SIG-M5 treated with dmso at 0.1 percent for 504 hours (cell line): ENCODE measurements around the gene ADAMTSL5.
"Not testable (repeated sequence)": the region's sequence is repeated elsewhere in the genome, so short reads cannot be mapped to it uniquely, and the experiment has no call there.

Source experiments
- DNase-seq: peaks from one replicate; lab custom pipeline; 2025; ENCODE audit not compliant: unreplicated experiment; lab: John Stamatoyannopoulos, UW

Gene ADAMTSL5

DNA sequence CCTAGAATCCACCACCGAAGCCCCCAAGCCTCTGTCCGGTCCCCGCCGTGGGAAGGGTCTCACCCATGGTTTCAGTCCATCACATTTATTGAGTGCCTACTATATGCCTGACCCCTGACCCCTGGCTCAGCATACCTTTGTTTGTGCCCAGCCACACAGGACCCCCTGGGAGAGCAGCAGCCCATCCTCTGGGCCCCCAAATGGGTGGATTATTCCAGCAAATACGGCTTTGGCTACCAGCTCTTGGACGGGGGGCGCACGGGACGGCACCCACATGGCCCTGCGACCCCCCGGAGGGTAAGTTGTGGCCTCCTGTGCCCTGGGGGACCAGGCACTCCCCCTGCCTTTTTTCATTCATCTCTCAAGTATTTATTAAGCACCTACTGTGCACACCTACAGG is 18.8 kb upstream of the ADAMTSL5 start:
- no peak for DNase-seq

DNA sequence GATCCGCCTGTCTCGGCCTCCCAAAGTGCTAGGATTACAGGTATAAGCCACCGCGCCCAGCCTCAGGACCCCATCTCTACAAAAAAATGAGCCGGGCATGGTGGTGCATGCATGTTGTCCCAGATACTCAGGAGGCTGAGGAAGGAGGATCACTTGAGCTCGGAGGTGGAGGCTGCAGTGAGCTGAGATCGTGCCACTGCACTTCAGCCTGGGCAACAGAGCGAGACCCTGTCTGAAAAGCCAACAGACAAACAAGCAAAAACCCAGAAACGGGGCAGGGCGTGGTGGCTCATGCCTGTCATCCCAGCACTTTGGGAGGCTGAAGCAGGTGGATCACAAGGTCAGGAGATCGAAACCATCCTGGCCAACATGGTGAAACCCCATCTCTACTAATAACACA is 18.0 kb upstream of the ADAMTSL5 start:
- not testable (repeated sequence) for DNase-seq

DNA sequence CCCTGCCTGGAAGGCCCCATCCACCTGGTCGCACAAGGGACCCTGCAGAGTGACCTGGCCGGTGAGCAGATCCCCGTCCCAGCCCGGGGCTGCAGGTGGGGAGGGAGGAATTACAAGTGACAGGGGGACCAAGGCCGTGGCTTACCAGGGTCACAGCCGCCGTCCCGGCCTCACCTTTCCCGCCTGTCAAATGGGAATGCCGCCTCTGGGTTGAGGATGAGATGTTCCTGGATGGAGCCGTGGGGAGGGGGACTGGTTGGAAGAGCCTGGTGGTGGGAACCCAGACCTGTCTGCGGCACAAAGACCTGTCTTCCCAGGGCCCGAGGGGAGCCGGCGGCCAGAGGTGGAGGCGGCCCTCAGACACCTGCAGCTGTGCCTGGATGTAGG is 16.6 kb upstream of the ADAMTSL5 start:
- DNase-seq: no peak

DNA sequence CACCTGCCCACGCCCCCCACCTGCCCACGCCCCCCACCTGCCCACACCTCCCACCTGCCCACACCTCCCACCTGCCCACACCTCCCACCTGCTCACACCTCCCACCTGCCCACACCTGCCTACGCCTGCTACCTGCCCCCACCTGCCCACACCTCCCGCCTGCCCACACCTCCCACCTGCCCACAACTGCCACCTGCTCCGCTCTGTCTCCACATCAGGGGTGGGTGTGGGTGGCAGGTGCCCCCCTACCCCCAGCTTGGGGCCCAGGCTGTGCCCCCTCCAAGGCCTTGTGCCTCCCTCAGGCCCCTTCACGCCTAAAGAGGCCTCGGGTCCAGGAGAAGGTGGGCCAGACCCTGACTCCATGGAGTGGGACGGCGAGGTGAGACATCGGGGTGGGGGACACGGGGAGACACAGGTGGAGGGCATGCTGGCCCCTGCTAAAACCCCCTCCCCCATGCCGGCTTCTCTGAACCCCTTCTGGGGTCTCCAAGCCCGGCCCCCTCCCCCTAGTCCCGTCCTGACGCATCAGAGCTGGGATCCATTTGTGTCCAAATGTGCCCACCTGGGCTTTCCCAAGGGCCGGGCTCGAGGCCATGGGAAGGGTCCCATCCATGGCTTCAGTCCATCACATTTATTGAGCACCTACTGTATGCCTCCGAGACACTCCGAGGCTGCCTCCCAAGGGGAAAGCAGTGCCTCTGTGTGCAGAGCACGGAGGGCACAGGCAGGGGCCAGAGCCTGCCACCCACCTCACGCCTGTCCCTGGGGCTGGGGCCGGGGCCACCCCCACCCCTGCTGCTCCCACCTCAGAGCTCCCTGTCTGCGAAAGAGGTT is 16.0 kb upstream of the ADAMTSL5 start:
- no peak for DNase-seq

DNA sequence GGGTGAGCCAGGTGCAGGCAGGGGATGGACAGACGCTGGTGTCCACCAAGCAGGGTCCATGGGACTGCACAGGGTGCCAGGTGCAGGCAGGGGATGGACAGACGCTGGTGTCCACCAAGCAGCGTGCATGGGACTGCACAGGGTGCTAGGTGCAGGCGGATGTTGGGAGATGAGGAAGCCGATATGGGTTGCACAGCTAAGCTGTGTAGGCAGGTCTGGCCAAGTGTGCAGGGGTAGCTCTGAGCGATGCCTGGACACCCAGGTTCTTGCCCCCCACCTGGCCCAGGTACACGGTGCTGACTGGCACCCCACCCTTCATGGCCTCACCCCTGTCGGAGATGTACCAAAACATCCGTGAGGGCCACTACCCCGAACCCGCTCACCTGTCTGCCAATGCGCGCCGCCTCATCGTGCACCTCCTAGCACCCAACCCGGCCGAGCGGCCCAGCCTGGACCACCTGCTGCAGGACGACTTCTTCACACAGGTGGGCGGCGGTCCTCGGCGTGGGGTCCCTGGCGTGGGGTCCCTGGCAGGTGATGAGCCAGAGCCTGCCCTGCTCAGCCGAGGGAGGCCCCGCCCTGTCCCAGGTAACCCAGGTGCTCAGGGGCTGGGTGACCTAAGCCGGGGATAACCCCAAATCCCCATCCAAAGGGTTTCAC is 15.0 kb upstream of the ADAMTSL5 start:
- DNase-seq: no peak

DNA sequence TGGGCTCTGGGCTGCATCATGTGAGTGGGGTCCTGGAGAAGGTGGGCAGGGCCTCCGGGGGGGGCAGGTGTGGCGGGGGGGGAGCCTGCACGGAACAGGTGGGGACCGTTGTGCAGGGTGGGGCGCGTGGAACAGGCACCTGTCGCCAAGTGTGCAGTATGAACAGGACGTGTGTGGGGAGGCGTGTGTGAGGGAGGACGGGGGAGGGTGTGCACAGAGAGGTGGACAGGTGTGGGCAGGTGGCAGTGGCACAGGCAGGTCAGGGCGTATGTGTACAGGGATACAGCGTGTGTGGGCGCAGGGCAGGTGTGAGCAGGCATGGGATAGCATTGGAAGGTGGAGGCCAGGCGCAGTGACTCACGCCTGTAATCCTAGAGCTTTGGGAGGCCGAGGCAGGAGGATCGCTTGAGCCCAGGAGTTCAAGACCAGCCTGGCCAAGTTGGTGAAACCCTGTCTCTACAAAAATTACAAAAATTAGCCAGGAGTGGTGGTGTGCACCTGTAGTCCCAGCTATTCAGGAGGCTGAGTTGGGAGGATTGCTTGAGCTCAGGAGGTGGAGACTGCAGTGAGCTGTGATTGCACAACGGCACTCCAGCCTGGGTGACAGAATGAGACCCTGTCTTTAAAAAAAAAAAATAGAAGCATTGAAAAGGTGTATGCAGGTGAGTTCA is 14.3 kb upstream of the ADAMTSL5 start:
- no peak for DNase-seq

DNA sequence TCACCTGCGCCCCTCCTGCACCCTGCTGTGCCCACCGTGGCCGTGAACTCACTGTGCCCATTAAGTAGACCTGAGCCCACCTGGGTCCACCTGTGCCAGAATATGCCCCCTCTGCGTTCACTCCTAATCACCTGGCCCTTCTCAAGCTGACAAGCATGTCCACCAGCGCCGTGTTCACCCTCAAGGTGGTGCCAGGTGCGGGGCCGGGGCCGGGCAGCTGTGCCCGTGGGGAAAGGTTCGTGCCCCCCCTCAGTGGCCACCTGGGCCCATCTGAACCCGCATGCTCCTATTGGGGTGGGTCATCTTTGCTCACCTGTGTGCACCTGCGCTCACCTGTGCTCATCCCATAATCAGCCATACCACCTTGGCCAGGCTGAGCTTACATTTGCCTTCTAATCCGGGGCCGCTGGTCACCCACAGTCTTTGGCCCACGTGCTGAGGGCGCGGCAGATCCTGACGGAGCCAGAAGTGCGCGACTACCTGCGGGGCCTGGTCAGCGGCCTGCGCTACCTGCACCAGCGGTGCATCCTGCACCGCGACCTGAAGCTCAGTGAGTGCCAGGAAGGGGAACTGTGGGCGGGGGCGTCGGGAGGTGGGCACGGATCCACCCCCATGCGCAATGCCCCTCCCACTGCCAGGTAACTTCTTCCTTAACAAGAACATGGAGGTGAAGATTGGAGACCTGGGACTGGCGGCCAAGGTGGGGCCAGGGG is 13.4 kb upstream of the ADAMTSL5 start:
- no peak for DNase-seq

DNA sequence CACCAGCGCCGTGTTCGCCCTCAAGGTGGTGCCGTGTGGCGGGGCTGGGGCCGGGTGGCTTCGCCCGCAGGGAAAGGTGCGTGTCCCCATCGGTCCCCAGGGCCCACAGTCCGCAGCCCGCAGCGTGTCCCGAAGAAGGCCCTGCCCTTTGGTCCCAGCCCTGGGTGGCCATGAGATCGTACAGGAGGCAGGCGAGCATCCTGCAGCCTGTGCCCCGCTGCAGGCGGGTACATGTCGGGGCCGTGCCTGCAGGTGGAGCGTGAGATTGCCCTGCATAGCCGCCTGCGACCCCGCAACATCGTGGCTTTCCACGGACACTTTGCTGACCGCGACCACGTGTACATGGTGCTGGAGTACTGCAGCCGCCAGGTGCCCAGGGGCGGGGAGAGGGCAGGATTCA is 12.5 kb upstream of the ADAMTSL5 start:
- DNase-seq: no peak

DNA sequence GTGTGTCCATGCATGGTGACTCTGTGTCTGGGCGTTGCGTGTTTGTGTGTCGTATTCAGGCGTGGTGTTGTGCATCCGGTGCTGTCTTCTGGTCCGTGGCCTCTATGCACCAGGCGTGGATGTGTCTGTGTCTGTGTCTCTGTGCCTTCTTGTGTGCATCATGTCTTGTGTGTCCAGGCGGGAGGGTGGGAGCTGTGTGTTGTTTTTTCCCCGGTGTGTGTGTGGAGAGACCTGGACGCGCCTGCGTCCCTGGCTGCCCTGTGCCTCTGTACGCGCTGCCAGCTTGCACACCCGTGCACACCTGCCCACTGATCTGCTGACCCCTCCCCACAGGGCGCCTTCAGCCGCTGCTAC is 12.1 kb upstream of the ADAMTSL5 start:
- DNase-seq: no peak

DNA sequence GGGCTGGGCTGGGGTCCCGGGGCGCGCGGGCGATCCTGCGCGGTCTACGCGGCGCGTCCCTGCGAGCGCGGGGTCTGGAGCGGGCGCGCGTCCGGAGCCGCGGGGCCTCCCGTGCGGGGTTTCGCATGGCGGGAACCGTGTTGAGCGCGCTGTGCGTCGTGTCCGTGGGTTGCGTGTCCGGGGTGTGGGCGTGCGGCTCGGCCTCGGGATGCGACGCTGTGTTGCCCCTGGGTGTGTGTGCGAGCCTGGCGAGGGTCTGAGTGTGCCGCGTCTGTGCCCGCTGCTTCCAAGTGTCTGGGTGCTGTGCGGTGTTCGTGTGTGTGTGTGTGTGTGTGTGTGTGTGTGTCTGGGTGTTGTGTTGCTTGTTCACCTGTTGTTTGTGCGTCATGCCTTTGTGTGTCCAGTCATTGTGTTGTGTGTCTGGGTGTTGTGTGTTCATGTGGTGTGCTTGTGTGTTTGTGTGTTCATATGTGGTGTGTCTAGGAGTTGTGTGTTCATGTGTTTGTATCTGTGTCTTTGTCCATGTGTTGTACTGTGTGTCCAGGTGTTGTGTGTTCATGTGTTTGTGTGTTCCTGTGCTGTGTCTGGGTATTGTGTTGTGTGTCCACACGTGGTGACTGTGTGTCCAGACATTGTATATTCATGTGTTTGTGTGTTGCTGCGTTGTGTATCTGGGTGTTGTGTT is 11.6 kb upstream of the ADAMTSL5 start:
- no peak for DNase-seq

DNA sequence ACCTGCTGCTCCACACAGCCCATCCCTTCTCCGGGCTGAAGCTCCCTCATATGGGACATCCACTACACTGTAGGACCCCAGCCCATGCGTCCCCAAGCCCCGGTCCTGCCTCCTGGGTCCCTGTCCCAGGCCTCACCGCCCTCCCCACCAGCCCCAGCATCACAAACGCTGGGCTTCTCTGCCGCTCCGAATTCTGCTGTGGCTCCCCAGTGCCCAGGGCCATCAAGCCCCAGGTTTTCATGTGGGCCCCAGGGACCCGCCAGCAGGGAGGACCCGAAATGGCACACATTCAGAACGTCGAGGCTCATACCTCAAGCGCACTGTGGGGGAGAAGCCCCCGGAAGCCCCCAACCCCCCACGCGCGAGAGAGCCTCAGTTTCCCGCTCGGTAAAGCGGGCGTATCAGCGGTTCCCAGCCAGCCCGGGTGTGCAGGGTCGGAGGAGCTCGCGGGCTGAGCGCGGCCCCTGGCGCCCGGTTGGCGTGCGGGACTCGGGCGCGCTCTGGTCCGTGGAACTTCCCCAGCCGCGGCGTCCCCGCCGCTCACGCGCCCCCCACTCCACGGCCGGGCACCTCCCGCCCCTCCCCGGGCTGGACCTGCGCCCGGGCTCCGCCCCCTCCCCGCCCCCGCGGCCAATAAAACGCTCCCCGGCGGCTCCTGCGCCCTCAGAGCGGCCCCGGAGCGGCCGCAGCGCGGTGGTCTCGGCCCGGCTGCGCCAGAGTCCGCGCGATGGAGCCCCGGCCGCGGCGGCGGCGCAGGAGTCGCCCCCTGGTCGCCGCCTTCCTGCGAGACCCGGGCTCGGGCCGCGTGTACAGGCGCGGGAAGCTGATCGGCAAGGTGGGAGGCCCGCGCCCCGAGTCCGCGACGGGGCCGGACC is 10.8 kb upstream of the ADAMTSL5 start, which contains the start of gene PLK5:
Gene PLK5, plus strand, starts transcription at position 666 of the 875 bp plus-strand sequence. CDS start 2,920 bp downstream, outside the sequence.
- no peak for DNase-seq

DNA sequence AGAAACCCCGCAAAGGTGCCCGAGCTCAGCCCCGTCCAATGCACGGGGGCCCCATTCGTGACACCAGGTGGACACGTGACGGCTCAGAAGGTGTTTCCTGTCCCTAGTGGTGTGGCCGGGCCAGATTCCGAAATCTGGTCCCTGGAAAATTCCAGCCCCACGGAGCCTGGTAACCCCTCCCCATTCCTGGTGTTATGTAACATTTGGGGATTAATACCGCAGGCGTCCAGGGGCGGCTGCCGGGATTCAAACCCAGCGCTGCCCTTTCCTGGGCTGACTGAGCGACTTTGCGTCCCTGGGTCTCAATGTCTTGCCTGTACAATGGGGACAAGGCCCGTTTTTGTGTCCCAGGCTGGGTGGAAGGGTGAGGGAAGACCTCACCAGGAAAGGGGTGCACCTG is 10.0 kb upstream of the ADAMTSL5 start:
- DNase-seq: no peak

DNA sequence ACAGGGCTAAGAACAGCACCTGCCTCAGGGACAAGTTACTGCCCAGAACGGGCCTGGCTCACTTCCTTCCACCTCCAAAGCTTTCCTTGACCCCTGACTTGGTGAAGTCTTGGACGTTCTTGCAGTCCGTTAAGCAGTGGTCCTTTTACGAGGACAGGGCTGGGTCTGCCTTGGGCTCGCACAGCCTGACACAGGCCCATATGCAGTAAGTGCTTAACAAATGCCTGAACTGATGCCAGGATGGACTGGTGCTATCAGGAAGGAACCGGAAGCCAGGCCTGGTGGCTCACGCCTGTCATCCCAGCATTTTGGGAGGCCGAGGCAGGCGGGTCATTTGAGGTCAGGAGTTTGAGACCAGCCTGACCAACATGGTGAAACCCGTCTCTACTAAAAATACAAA is 9.2 kb upstream of the ADAMTSL5 start:
- no peak for DNase-seq

DNA sequence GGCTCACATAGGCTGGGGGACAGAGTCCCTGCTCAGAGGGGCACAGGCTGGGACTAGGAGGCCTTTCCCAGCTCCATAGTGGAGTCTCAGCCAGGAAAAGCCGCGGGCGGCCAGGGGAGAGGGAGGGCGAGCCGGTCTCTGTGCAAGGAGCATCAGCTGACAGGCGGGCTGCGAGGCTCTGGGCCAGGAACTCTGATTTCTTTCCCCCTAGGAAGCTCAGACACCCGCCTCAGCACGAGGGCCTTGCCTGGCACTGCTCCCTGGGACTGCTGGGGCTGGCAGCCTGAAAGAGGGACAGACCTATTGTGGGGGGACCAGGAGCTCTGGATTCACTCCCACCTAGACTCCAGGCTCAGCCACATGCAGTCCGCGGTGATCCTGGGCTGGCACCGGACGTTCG is 8.8 kb upstream of the ADAMTSL5 start:
- DNase-seq: no peak

DNA sequence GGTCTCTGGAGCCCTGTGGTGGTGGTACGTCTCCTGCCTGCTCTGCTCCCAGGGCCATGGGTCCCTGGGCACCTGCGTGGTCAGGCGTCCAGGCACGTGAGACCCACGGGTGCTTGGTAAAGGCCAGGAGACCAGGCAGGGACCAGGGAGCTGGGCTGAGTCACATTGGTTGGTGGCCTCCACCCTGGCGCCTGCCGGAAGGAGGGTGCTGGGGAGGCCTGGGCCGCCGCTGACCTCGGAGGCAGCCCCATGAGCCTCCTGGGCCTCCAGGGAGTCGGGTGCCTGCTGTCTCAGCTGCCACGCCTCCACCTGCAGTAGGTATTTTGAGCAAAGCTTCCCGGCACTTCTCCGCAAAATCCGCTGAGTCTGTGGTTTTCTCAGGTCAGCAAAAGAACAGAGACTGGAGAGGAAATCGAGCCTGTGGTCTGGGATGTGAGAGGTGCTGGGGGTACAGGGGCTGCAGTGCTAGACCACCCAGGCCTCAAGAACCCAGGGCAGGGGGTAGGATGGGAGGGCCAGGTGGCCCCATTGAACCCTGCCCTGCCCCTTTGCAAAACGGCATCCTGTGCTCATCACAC is 7.5 kb upstream of the ADAMTSL5 start:
- no peak for DNase-seq

DNA sequence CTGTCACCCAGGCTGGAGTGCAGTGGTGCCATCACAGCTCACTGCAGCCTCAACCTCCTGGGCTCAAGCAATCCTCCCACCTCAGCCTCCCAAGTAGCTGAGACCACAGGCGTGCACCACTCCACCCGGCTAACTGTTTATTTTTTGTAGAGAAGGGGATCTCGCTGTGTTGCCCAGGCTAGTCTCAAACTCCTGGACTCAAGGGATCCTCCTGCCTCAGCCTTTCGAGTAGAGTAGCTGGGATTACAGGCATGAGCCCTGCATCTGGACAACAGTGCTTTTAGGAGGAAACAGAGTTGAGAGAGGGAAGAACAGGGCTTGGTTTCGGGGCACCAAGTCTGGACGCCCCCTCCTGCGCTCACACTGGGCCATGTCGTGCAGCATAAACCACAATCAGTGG is 7.0 kb upstream of the ADAMTSL5 start:
- DNase-seq: not testable (repeated sequence)

DNA sequence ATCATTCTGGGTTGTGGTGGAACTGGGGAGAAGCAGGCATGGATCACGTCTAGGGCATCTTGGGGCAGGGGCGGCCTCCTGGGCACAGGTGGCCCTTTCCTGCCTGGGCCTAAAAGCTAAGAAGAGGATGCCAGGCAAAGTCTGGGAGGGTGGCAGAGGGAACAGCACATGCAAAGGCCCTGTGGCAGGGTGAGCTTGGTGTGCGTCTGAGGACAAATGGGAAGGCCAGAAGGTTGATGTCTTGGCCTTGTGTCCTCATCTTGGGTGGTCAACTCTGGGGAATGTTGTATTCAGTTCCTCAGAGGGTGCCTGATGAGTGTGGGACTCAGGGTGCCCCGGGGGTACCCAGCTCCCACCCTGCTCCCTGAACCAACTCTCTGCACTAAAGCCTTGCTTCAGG is 5.7 kb upstream of the ADAMTSL5 start:
- no peak for DNase-seq

DNA sequence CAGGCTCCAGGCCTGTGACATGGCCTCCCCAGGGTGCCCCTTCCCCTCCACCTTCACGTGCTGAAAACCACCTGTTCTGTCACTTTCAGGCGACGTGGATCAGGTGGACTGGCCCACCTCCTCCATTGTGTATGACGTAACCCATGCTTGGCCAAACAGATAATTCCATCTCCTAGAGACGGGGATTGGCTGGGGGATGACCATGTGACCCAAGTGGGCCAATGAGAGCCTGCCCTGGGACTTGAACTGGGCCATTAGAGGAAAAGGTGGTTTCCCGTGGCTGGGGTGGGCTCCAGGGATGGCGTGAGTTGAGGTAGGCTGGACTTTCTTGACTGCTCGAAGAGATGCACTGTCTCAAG is 3.6 kb upstream of the ADAMTSL5 start:
- no peak for DNase-seq

DNA sequence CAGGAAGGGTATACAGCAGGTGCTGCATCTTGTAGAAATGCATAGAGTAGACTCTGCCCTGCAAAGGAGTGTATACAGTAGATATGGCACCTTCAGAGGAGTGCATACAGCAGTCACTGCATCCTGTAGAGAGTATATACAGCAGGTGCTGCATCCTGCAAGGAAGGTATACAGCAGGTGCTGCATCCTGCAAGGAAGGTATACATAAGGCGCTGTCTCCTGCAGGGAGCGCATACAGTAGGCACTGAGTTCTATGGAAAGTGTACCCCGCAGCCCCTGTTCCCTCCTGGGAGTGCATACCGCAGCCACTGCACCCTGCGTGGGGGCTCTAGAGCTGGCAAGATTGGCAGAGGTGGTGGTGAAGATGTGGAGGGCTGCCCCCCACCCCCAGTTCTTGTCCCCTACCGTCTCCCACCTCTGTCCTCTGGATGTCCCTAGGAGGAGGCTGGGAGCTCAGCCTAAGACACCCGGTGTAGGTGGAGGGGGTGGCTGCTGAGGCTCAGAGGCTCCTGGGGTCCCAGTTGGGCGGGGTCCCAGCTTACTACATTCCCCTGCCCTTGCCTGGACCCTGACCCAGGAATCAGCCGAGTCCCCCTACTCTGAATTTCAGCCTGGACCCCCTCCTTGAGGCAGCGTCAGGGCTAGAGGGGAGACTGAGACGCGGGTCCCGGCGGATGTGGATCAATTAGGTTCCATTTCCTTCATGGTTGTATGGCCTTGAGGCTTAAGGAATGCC is 2.3 kb upstream of the ADAMTSL5 start:
- DNase-seq: no peak
